A673 (cell line): ENCODE data around the gene PLAAT4. TPM values are rescaled to one million over a fixed set of nuclear protein-coding genes. Genes with fewer than 3 reads are reported as not detected.

Experiments used
- BruUV-seq: library from RNA; stranded (reverse); fragments of 400-500 nt; replicated peaks from 2 replicates; lab custom pipeline; 2021; lab: Mats Ljungman, UMichigan
- CTCF ChIA-PET: fragments of 300-600 bp; sonication (Branson Sonifier 250); formaldehyde crosslinking; loops from one replicate; lab custom pipeline; 2022; ENCODE audit warnings: antibody characterized with exemption; lab: Charles Lee
- POLR2A ChIA-PET: fragments of 300-600 bp; sonication (Branson Sonifier 250); formaldehyde crosslinking; loops from one replicate; lab custom pipeline; 2022; ENCODE audit warnings: antibody characterized with exemption; ENCODE audit not compliant: low non-redundant PET; lab: Charles Lee
- DNase-seq: peaks from one replicate; pipeline ENCODE4 v3.0.0-alpha.2; 2015; ENCODE audit warnings: low spot score
- H3K27ac ChIP-seq: fragments of 200-600 bp; sonication (generic); 2 replicates; pipeline ENCODE4 v1.5.1; 2016; ENCODE audit warnings: mixed run types, low read depth, mild to moderate bottlenecking, mixed read lengths, antibody characterized with exemption, low read length; ENCODE audit not compliant: poor library complexity, severe bottlenecking
- H3K27me3 ChIP-seq: fragments of 200-600 bp; sonication (generic); replicated peaks from 2 replicates; pipeline ENCODE4 v1.6.1; 2017; ENCODE audit warnings: mixed run types, low read depth, mild to moderate bottlenecking, mixed read lengths, antibody characterized with exemption, low read length; ENCODE audit not compliant: insufficient read depth, poor library complexity
- H3K36me3 ChIP-seq: fragments of 200-600 bp; sonication (generic); 2 replicates; pipeline ENCODE4 v1.6.1; 2016; ENCODE audit warnings: mixed run types, mild to moderate bottlenecking, mixed read lengths, antibody characterized with exemption, low read length; ENCODE audit not compliant: insufficient read depth, poor library complexity, severe bottlenecking
- H3K4me1 ChIP-seq: fragments of 200-600 bp; sonication (generic); 2 replicates; pipeline ENCODE4 v1.6.1; 2017; ENCODE audit warnings: mixed run types, mild to moderate bottlenecking, mixed read lengths, antibody characterized with exemption, low read length; ENCODE audit not compliant: insufficient read depth, poor library complexity, severe bottlenecking
- H3K4me3 ChIP-seq: fragments of 200-600 bp; sonication (generic); 2 replicates; pipeline ENCODE4 v1.5.1; 2016; ENCODE audit warnings: low read depth, mixed run types, mild to moderate bottlenecking, mixed read lengths, low read length; ENCODE audit not compliant: poor library complexity, severe bottlenecking
- H3K9me3 ChIP-seq: fragments of 200-600 bp; sonication (generic); 2 replicates; pipeline ENCODE4 v1.6.1; 2016; ENCODE audit warnings: mixed run types, low read depth, mild to moderate bottlenecking, mixed read lengths, antibody characterized with exemption, low read length; ENCODE audit not compliant: poor library complexity, severe bottlenecking
- CTCF ChIP-seq: fragments of 300-800, 200-600 bp; sonication (generic); conservative IDR thresholded peaks from 2 replicates; pipeline ENCODE4 v1.5.1; 2017; ENCODE audit warnings: low read depth, mild to moderate bottlenecking, antibody characterized with exemption, low read length, moderate library complexity, mixed read lengths
- EZH2 ChIP-seq: fragments of 200-600 bp; sonication (generic); IDR thresholded peaks from 2 replicates; pipeline ENCODE4 v1.6.1; 2017; ENCODE audit warnings: borderline replicate concordance, low read depth, mild to moderate bottlenecking, mixed read lengths, antibody characterized with exemption, low read length; ENCODE audit not compliant: poor library complexity, severe bottlenecking
- intact Hi-C: fragments of 100-400 bp; cut with micrococcal nuclease; formaldehyde crosslinking; loops from one replicate; pipeline ENCODE4 v1.10.0; 2022; ENCODE audit not compliant: unreplicated experiment
- total RNA-seq: library from RNA; stranded (reverse); gene quantifications from 2 replicates; pipeline ENCODE4 v1.2.3, GENCODE V29; 2021

The PLAAT4 gene
- total RNA-seq, 1 experiment from 2014 or later, result 0.97 TPM

- POLR2A ChIA-PET, result interaction anchor here (0.7 kb wide), 1 partner anchor 40 kb away, joined by 3 read pairs; no protein-coding TSS in a partner anchor
- Histone ChIP-seq H3K4me3 (no peak overlapping the region), H3K27ac (no peak overlapping the region), H3K27me3 (no peaks in the 10 kb centered on the region), H3K4me1 (peaks cover 7% of the 10 kb centered on the region), H3K9me3 (no peaks in the 10 kb centered on the region), H3K36me3 (no peaks in the 10 kb centered on the region)
- TF ChIP-seq CTCF (no peak), EZH2 (no peak)
- CTCF ChIA-PET, result no interaction called here
- intact Hi-C loops, result no loop called here
- no TSS peak for BruUV-seq
- no peak for DNase-seq
These were observed 3.7 kb upstream of the PLAAT4 start for GRCh38 chr11:63532799-63533475.

GRCh38 chr11:63534076-63534475 lies 2.5 kb upstream of the PLAAT4 start:
- ChIA-PET CTCF (no interaction called here), POLR2A (no interaction called here)
- Histone ChIP-seq H3K27me3 (no peaks in the 10 kb centered on the region), H3K4me1 (peaks cover 7% of the 10 kb centered on the region), H3K9me3 (no peaks in the 10 kb centered on the region), H3K4me3 (no peak overlapping the region), H3K27ac (no peak overlapping the region), H3K36me3 (no peaks in the 10 kb centered on the region)
- no peak for DNase-seq
- BruUV-seq, result no TSS peak
- TF ChIP-seq CTCF, result no peak
- TF ChIP-seq EZH2, result no peak
- intact Hi-C loops, result no loop called here

- Histone ChIP-seq H3K4me1 (peaks cover 7% of the 10 kb centered on the region), H3K27me3 (no peaks in the 10 kb centered on the region), H3K4me3 (no peak overlapping the region), H3K9me3 (no peaks in the 10 kb centered on the region), H3K27ac (no peak overlapping the region), H3K36me3 (no peaks in the 10 kb centered on the region)
- no peak for TF ChIP-seq EZH2
- TF ChIP-seq CTCF, result no peak
- DNase-seq, result no peak
- no TSS peak for BruUV-seq
- CTCF ChIA-PET, result no interaction called here
- intact Hi-C loops, result no loop called here
- POLR2A ChIA-PET, result no interaction called here
These were observed 1.6 kb upstream of the PLAAT4 start for GRCh38 chr11:63534895-63535461.
